NCI-H748 treated with DMSO at 0.1 percent for 48 hours (cell line): ENCODE results near the gene FAM163B.
"Not testable (repeated sequence)": the region's sequence is repeated elsewhere in the genome, so short reads cannot be mapped to it uniquely, and the experiment has no call there.

Experiments
- DNase-seq: peaks from one replicate; lab custom pipeline; 2025; lab: John Stamatoyannopoulos, UW

The FAM163B gene

DNA sequence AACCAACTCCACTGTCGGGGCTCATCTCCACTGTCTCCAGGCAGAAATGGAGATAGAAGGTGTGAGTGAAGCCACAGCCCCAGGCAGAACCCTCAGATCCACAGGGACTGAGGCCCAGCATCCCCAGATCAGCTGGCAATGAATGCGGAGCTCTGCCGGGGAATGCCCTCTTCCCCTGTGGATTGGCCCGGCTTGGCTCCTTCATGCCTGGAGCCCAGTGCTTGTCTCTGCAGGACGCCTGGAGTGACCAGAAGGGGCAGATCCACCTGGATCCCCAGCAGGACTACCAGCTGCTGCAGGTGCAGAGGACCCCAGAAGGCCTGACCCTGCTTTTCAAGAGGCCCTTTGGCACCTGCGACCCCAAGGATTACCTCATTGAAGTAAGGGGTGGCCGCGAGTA is 30.4 kb upstream of the FAM163B start:
- no peak for DNase-seq

DNA sequence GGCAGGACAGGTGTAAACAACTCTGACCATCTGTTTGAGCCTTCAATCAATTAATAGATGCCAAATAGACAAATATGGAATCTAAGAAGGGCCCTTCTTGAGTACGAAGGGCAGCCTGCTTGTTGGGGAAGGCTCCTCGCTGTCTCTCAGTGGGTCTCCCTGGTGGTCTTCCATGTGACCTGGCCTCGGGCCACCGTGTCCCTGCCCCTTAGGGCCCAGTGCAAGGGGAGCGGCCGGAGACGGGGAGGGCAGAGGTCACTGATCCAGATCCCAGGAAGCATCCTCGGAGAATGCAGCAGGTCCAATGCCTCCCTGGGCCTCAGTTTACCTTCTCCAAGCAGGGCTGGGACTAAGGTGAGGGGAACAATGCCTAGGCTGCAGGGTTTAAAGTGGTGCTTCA is 29.5 kb upstream of the FAM163B start:
- DNase-seq, result no peak

DNA sequence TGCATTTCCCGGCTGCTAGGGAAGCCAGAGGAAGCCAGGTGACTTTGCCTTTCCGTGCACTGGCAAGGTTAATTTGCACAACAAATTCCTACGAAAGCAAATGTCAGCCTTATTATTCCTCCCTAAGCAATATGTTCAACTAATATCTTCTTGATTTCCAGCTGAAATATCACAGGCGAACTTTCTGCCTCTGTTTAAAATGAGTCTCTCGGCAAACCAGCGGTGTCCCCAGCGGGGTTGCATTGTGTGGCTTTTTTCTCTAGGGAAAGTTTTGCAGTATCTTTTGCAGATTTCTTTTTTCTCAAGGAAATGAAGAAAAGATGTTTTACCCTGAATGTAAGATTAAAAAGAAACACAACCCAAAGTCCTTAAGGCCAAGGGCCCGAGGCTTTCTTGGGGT is 28.9 kb upstream of the FAM163B start:
- no peak for DNase-seq

DNA sequence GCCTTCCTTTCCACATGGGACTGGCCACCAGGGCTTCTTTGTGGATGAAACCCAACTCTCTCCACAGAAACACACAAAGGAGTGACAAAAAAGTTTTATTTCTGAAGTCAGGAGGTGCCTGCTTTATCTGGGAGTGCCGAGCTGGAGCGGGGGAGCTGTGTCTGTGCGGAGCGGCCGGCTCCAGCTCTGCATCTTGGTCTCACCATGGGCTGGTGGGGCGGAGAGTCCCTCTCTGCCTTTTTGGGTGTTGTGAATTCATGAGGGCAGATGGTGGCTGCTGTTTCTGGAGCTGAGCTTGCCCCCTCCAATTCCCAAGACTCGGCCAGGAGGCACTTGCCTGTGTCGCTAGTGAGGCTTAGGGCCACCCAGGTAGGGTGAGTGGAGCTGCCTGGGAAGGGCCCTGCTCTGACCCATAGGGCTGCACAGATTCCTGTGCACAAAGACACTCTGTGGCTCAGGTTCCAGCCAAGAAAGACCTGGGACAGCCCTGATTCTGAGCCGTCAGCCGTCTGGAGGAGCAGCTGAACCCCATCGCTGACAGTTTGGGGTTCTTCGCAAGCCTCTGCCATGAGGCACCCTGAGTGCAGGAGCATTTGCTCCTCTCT is 28.4 kb upstream of the FAM163B start:
- DNase-seq, result no peak

DNA sequence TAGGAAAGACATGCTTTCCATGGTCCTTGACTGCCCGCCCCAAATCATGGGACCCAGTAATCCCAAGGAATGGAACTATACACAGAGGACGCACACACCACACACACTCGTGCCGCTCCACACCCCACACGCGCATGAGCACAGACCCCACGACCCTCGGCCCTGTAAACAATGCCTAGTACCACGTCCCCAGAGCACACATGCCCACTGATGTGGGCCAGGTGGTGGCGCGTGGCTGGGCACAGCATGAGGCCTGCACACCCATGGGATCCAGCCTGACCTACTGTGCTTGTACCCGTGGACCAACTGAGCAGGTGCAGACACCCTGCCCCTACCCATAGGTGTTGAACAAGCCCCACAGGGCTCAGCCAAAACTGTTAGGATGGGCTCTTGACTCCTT is 27.7 kb upstream of the FAM163B start:
- no peak for DNase-seq

DNA sequence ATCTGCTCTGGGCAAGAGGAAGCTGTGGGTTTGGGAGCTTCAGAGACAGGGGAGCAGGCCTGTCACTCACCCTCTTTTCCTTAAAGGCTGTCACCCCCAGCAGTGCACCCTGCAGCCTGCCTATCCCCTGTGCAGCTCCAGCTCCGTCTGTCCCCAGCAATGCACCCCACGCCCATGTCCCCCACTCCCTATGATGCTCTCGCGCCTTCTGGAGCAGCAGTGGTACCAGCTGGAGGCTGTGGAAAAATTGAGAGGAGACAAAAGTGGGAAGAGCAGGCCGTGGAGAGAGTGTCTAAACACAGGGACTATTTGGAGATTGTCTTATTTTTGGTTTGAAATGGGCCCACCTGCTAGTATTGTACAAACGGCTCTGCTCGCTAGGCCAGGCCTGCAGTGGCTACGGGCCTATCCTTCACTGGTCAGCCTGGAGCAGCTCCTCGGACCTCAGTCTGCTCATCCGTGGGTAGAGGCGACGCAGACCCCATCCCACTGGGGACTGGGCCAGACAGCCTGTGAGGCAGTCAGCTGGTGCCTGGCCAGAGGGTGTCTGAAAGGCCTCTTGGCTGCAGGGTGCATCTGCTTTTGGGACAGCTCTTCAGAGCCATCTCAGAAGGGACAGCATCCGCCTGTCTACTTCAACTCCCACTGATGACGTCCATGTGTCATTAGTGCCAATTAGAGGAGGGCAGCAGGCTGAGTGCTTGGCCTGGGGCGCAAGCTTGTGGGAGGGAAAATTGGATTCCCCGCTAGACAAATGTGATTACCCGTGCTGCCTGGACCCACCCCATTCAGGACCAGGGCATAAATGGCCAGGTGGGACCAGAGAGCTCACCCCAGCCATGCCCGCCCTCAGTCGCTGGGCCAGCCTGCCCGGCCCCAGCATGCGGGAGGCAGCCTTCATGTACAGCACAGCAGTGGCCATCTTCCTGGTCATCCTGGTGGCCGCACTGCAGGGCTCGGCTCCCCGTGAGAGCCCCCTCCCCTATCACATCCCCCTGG is 26.6 kb upstream of the FAM163B start, which contains the start of gene DBH:
TSS of gene DBH (plus strand) at position 831 of the 999 bp plus-strand sequence. CDS start at position 840, 9 bp downstream.
- no peak for DNase-seq

DNA sequence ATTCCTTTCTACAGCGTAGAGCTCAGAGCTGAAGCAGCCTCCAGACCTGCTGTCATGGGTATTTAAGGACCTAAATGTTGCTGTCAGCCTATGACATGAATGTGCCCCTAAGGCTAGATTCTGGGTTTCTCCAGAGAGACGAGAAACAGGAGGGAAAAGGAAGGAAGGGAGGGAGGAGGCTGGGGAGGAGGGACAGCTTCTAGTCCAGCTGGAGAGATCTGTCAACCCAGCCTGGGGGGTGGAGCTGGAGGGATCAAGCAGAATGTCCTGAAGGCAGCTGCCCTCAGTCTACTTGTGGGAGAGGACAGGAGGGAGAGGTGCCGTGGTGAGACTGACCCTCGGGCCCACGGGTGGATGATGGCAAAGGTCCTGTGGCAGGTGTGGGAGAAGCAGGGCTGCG is 25.9 kb upstream of the FAM163B start:
- DNase-seq, result no peak

DNA sequence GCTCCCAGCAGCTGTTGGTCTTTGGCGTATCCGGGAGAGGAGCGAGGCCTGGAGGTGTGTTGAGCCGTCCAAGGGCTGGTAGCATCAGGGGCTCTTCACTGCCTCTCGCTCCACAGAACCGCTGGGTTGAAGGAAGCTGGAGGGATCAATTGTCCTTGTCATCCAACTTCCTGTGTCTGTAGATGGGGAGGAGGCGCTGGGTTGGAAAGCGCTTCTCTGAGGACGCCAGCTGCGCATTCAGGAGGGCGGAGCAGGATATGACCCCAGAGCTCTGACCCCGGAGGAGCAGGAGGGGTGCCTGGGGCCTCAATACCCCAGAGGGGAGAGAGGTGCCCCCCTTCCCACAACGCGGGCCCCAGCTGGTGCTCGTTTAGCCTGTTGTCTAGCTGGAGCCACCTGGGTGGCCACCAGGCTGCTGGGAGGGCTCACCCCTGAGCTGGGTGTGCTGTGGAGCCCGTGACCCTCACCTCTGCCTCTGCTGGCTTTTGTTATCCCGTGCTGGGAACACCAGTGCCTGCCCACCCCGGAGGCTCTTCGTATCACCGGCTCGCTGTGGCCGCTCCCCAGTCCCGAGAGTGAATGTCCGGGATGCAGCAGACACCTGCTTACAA is 25.0 kb upstream of the FAM163B start:
- DNase-seq, result no peak

DNA sequence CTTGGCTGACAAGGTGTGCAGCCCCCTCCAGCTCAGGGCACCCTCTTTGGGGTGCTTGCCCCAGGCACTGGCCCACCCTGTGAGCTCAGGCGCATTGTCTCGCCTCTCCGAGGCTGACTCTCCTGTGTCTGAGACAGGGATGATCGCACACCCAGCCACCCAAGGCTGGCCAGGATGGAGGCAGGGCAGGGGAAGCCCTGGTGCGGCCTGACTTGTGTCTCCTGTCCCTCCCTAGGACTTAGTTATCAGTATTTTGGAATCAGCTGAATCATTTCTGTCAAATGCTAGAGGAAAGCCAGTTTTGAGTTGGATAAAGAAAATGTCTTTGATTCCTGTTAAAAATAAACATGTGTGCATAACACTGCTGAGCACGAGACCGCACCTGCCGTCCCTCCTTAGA is 24.5 kb upstream of the FAM163B start:
- DNase-seq, result no peak

DNA sequence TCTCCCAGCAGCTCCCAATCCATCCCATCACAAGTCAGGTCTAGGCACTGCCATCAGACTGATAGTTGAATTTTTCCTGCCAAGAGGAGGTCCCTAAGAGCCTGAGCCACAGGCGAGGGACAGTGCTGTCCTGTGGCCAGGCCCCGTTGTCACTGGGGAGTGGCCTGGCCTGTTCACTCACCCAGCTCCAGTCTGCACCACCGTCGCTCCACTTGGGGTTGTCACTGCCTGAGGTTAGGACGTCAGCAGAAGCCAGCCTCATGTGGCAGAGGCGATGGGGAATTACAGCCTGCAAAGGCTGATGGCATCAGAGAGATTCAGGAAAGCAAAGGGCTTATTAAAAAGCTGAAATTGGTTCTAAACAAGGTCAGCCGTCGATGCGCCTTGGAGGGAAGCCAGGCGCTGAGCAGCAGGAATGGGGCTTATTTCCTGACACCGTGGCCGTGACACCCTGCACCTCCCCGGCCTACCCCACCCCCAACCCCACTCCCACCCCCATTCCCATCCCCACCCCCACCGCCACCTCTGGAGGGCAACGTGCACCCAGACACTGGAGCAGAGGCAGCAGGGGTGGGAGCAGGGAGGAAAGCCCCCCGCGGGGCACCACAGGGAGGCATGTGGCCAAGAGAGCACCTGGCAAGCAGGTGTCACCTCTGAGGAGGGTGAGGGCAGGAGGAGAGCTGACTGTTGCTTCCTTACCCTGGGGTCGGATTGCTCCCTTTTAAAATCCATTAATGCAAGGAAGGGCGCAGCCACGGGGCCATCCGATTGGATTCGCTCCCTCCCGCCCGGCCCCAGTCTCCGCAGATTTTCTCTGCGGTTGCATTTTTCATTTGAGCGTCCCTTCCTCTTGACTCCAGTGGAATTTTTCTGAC is 23.9 kb upstream of the FAM163B start:
- DNase-seq, result no peak

DNA sequence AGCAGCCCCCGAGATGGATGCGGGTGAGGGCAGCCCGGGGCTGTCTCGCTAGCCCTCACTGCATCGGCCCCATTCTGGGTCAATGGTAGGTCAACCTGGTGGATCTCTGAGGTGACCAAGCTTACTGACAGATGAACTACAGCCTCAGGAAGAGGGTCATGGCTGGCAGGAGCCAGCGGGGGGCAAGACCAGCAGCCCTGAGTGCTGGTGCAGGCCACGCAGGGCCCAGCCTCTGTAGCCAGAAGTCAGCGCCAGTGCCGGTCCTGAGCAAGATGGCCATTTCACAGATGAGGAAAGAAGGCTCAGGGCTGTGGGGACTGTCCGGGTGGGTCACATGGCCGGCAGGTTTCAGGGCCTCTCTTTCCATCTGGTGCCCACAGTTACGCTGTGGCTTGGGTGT is 21.9 kb upstream of the FAM163B start:
- DNase-seq, result no peak

DNA sequence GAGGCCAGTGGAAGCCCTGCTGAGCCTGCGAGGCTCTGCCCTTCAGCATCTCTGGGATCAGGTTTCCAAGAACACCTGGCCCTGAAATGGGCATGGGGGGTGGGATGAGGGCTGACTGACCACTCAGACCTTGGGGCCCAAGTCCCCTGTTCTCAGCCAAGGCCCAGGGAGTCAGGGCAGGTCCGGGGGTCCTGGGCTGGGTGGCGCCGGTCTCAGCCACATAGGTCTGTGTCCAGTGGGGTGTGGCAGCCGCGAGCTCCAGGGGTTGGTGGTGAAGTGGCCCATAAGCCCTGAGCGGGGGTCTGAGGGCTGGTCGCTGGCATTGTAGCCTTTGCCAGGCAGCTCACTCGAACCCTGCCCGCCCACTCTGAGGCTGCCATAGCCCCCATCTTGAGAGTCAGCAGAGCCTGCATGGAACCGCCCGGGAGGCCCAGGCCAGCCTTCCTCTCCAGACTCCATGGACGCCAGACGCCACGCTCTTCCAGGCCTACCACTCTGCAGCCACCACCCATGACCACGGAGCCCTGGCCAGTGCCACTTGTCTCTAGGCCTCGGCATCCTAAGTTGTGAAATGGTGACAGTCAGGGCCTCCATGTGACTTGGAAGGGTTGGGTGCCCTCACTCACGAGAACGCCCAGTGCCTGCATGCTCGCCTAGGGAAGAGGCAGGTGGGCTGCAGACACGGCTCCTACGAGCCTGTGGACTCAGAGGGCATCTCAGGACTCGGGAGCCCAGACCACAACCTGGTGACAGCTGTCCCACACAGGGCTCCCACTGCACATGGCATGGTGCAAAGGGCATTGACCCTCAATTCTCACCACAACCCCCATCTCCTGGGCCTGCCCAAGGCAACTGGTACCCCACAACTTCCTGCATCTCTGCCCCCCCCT is 20.3 kb upstream of the FAM163B start:
- no peak for DNase-seq

DNA sequence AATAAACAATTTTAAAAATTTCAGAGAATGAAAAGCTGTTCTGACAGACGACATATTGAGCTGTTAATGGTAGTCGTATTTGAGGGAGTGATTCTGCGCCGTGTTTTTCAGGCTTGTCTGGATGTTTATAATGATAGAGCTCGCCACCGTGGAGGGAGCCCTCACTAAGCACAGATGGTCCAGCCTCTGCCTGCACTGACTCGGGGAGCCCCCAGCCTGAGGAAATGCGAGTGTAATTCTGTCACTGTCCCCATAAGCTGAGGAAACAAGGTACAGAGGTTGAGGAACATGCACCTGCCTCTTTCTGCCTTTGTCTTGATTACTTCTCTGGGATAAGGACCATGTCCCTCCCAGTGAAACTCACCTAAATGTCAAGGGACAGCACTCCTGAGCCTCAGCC is 19.6 kb upstream of the FAM163B start:
- DNase-seq, result no peak

DNA sequence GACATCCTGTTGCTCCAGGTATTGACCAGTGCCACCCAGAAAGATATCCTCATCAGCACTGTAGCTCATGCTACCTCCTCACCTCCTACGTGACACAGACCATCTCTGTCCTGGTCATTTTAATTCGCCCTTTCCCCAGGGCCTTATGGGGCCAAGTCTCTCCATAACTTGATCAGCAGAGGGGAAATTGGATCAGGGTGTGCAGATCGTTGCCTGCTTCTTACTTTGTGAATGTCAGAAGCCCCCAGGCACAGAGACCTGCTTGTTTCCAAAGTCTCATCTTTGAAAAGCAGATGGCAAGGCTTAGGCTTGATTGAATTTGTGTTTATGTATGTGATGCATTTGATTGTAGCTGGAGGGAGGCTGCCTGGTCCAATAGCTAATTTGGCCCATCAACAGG is 18.2 kb upstream of the FAM163B start:
- no peak for DNase-seq

DNA sequence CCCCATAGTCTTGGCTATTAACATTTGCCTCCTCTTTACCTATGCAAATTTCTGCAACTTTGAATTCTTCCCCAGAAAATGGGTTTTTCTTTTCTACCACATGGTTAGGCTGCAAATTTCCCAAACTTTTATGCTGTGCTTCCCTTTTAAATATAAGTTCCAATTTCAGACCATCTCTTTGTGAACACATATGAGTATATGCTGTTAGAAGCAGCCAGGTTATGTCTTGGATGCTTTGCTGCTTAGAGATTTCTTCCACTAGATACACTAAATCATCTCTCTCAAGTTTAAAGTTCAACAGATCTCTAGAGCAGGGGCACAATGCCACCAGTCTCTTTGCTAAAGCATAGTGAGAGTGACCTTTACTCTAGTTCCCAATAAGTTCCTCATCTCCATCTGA is 16.8 kb upstream of the FAM163B start:
- not testable (repeated sequence) for DNase-seq

DNA sequence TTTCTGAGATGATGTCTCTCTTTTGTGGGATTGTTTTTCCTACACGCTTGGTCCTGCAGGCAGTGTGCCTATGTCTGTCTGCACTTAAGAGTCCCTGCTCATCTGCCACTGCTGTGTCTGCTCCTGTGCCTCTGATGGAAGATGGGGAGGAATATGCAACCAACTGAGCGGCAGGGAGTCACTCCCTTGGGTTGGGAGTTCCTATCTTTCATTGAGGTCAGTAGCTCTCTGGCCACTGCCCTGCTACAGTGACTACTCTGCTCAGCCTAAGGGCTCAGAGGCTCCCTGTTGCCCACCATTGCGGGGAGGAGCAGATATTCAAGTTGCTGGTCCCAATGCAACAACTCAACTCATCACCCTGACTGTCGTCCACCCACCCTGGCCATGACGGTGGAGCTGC is 13.4 kb upstream of the FAM163B start:
- DNase-seq, result no peak

DNA sequence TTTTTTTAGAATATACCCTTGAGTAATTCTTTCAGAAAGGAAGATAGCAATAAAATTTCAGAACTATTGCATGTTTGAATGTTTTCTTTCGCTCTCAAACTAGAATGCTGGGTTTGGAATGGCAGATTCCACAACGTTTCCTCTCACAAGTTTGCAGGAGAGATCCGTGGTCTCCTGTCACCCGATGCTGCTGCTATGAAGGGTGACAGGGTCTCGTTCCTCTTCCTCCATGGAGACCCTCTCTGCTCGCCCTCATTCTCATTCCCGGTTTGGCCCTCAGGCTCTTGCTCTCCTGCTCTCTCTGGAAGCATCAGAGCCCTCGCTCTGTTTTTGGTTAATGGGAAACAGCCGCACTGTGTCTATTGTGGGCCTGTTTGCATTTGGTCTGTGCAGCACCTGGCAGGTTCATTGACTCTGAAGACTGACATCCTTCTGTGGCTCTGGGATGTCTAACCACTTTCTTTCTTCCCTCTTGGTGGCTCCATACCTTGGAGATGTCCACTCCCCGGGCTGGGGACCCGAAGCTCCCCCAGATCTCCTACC is 12.6 kb upstream of the FAM163B start:
- no peak for DNase-seq

DNA sequence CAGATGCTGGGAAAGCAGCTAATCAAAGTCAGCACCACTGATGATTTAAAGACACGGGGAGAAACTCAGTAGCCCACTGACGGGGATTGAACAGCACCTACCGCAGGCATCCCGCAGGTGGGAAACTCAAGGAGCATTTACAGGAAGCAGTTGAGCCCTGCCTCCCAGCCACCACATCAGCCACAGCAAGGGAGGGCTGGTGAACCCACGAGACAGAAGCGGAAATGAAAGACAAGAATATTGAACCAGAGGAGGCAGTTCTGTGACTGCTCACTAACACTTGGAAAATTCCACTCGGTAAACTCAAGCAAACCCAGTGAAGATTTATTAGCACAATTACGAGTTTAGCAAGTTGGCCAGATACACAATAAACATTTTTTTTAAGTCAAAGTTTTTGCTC is 10.6 kb upstream of the FAM163B start:
- no peak for DNase-seq

DNA sequence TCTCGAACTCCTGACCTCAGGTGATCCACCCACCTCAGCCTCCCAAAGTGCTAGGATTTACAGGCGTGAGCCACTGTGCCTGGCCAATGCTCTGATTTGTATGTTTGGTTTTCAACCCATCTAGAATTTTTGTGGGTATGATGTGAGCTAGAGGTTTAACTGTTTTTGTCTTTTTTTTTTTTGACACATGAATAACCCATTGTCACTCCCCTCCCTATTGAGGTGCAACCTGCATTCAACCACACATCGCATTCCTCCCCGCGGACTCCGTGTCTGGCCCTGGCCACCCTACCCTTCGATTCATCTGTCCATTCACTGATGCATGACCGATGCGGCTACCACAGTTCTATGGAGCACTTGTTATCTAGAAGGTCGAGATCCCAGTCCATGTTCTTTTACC is 9.5 kb upstream of the FAM163B start:
- DNase-seq, result no peak

DNA sequence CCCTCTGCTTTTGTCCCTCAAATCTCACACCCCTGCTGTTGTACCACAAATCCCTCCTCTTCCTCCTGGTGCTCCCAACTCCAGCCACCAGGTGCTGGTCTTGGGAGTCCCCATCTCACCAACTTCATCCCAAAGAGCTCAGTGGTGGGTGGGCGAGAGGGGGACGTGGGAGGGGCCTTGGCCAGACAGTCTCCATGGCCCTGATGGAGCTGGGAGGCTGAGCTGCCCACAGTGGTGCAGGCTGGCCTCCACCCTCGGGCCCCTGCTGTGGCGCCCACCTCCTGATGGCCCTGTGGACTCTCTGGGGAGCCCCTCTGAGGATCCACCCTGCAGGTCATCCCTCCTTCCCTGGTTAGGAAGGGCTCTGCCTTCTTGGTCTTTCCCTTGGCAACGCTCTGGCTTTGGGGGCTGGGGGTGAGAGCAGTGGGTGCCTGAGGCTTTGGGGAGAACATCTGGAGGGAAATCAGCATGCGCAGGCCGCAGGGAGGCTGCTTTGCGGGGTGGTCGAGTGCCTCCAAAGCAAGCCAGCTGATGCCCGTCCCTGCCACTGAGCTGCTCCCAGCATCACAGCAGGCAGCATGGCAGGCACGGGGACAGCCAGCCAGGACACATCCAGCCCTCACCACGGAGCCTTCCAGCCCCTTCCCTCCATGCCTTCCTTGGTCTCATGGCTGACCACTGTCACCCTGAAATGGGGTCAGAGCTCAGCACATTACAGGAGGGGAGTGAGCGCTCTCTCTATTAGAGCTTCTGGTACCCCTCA is 7.6 kb upstream of the FAM163B start:
- DNase-seq, result no peak
